ENCODE results near the gene APAF1. TPM values are rescaled to one million over a fixed set of nuclear protein-coding genes. Genes with fewer than 3 reads are reported as not detected.
"Not testable (repeated sequence)": the region's sequence is repeated elsewhere in the genome, so short reads cannot be mapped to it uniquely, and the experiment has no call there.

The APAF1 gene
- polyA plus RNA-seq (2013, experiment 1 of 2) = 31.9 TPM
- polyA plus RNA-seq (2013, experiment 2 of 2) = 29.4 TPM

GRCh38 chr12:98644712-98645571, at the start of gene APAF1, which contains the start of gene IKBIP:
TSS of gene APAF1 (plus strand) at chr12:98645290. CDS start at chr12:98648360, 3,070 bp downstream.
TSS of gene IKBIP (minus strand) at chr12:98644788. CDS start at chr12:98644701, 87 bp downstream.
- Histone ChIP-seq H3K4me3 (ENCODE audit: extremely low read depth, insufficient read depth, low read length, poor library complexity, severe bottlenecking) (peak within 1 kb of the TSS; percentile 98), H3K27ac (ENCODE audit: low read depth, low read length, severe bottlenecking) (peak within 1 kb of the TSS; percentile 97), H3K36me3 (ENCODE audit: control insufficient read depth, insufficient read depth, low read length) (peaks cover 45% of the 10 kb centered on the region), H3K9me3 (ENCODE audit: control insufficient read depth, low read length) (no peaks in the 10 kb centered on the region), H3K4me1 (ENCODE audit: control insufficient read depth, insufficient read depth, low read length, poor library complexity, severe bottlenecking) (peaks cover 8% of the 10 kb centered on the region)
- WGBS, 2 experiments (ENCODE audit: insufficient coverage in 2 of 2) = 0 to 1% methylated on average over 29 to 76 of the region's 91 CpGs

- not testable (repeated sequence) for H3K9me3 ChIP-seq (ENCODE audit: control insufficient read depth, low read length); H3K4me1 ChIP-seq (ENCODE audit: control insufficient read depth, insufficient read depth, low read length, poor library complexity, severe bottlenecking); H3K27ac ChIP-seq (ENCODE audit: low read depth, low read length, severe bottlenecking); H3K4me3 ChIP-seq (ENCODE audit: extremely low read depth, insufficient read depth, low read length, poor library complexity, severe bottlenecking)
- WGBS, 2 experiments (ENCODE audit: insufficient coverage in 2 of 2) = no CpG with 5 or more reads among the region's 5 CpGs
- peaks cover 72% of the 10 kb centered on the region for H3K36me3 ChIP-seq (ENCODE audit: control insufficient read depth, insufficient read depth, low read length)
Measured at GRCh38 chr12:98597313-98597712, 47.8 kb upstream of the APAF1 start.

- 90 to 92% methylated on average over 5 to 8 of the region's 8 CpGs for WGBS, 2 experiments (ENCODE audit: insufficient coverage in 2 of 2)
- H3K36me3 ChIP-seq (ENCODE audit: control insufficient read depth, insufficient read depth, low read length) = peaks cover 76% of the 10 kb centered on the region
Measured at GRCh38 chr12:98601924-98602323, 43.2 kb upstream of the APAF1 start.

GRCh38 chr12:98606359-98606988, 38.6 kb upstream of the APAF1 start:
- Histone ChIP-seq H3K4me3 (ENCODE audit: extremely low read depth, insufficient read depth, low read length, poor library complexity, severe bottlenecking) (no peak overlapping the region), H3K9me3 (ENCODE audit: control insufficient read depth, low read length) (no peaks in the 10 kb centered on the region), H3K36me3 (ENCODE audit: control insufficient read depth, insufficient read depth, low read length) (peaks cover 30% of the 10 kb centered on the region), H3K4me1 (ENCODE audit: control insufficient read depth, insufficient read depth, low read length, poor library complexity, severe bottlenecking) (no peaks in the 10 kb centered on the region), H3K27ac (ENCODE audit: low read depth, low read length, severe bottlenecking) (no peak overlapping the region)
- WGBS, 2 experiments (ENCODE audit: insufficient coverage in 2 of 2) = no CpG with 5 or more reads among the region's 2 CpGs

More at GRCh38 chr12:98601924-98602323, 43.2 kb upstream of the APAF1 start:
- Histone ChIP-seq H3K4me1 (ENCODE audit: control insufficient read depth, insufficient read depth, low read length, poor library complexity, severe bottlenecking) (no peaks in the 10 kb centered on the region), H3K4me3 (ENCODE audit: extremely low read depth, insufficient read depth, low read length, poor library complexity, severe bottlenecking) (no peak overlapping the region), H3K9me3 (ENCODE audit: control insufficient read depth, low read length) (no peaks in the 10 kb centered on the region), H3K27ac (ENCODE audit: low read depth, low read length, severe bottlenecking) (no peak overlapping the region)

GRCh38 chr12:98610596-98610995, 34.5 kb upstream of the APAF1 start:
- Histone ChIP-seq H3K36me3 (ENCODE audit: control insufficient read depth, insufficient read depth, low read length) (no peaks in the 10 kb centered on the region), H3K9me3 (ENCODE audit: control insufficient read depth, low read length) (no peaks in the 10 kb centered on the region), H3K27ac (ENCODE audit: low read depth, low read length, severe bottlenecking) (no peak overlapping the region), H3K4me3 (ENCODE audit: extremely low read depth, insufficient read depth, low read length, poor library complexity, severe bottlenecking) (no peak overlapping the region), H3K4me1 (ENCODE audit: control insufficient read depth, insufficient read depth, low read length, poor library complexity, severe bottlenecking) (no peaks in the 10 kb centered on the region)
- WGBS, 2 experiments (ENCODE audit: insufficient coverage in 2 of 2) = no CpG with 5 or more reads among the region's 2 CpGs

- H3K4me1 ChIP-seq (ENCODE audit: control insufficient read depth, insufficient read depth, low read length, poor library complexity, severe bottlenecking) = no peaks in the 10 kb centered on the region
- WGBS, 2 experiments (ENCODE audit: insufficient coverage in 2 of 2) = 86% methylated on average over 2 to 3 of the region's 5 CpGs
- no peak overlapping the region for H3K4me3 ChIP-seq (ENCODE audit: extremely low read depth, insufficient read depth, low read length, poor library complexity, severe bottlenecking)
- no peak overlapping the region for H3K27ac ChIP-seq (ENCODE audit: low read depth, low read length, severe bottlenecking)
- no peaks in the 10 kb centered on the region for H3K36me3 ChIP-seq (ENCODE audit: control insufficient read depth, insufficient read depth, low read length)
- H3K9me3 ChIP-seq (ENCODE audit: control insufficient read depth, low read length) = no peaks in the 10 kb centered on the region
Measured at GRCh38 chr12:98612696-98613334, 32.3 kb upstream of the APAF1 start.

GRCh38 chr12:98618952-98619351, 26.1 kb upstream of the APAF1 start:
- WGBS, 2 experiments (ENCODE audit: insufficient coverage in 2 of 2) = 100% methylated on average over 2 of the region's 4 CpGs
- H3K9me3 ChIP-seq (ENCODE audit: control insufficient read depth, low read length) = no peaks in the 10 kb centered on the region
- H3K27ac ChIP-seq (ENCODE audit: low read depth, low read length, severe bottlenecking) = no peak overlapping the region
- H3K36me3 ChIP-seq (ENCODE audit: control insufficient read depth, insufficient read depth, low read length) = no peaks in the 10 kb centered on the region
- H3K4me3 ChIP-seq (ENCODE audit: extremely low read depth, insufficient read depth, low read length, poor library complexity, severe bottlenecking) = no peak overlapping the region
- no peaks in the 10 kb centered on the region for H3K4me1 ChIP-seq (ENCODE audit: control insufficient read depth, insufficient read depth, low read length, poor library complexity, severe bottlenecking)

GRCh38 chr12:98635657-98636323, 9.3 kb upstream of the APAF1 start:
- H3K27ac ChIP-seq (ENCODE audit: low read depth, low read length, severe bottlenecking) = peak overlapping the region; percentile 6
- H3K9me3 ChIP-seq (ENCODE audit: control insufficient read depth, low read length) = no peaks in the 10 kb centered on the region
- H3K4me3 ChIP-seq (ENCODE audit: extremely low read depth, insufficient read depth, low read length, poor library complexity, severe bottlenecking) = no peak overlapping the region
- H3K4me1 ChIP-seq (ENCODE audit: control insufficient read depth, insufficient read depth, low read length, poor library complexity, severe bottlenecking) = peaks cover 12% of the 10 kb centered on the region
- peaks cover 73% of the 10 kb centered on the region for H3K36me3 ChIP-seq (ENCODE audit: control insufficient read depth, insufficient read depth, low read length)
- WGBS, 2 experiments (ENCODE audit: insufficient coverage in 2 of 2) = 95 to 96% methylated on average over 3 of the region's 4 CpGs

GRCh38 chr12:98637068-98637467, 8.0 kb upstream of the APAF1 start:
- no CpG with 5 or more reads among the region's 2 CpGs for WGBS, 2 experiments (ENCODE audit: insufficient coverage in 2 of 2)
- peaks cover 12% of the 10 kb centered on the region for H3K4me1 ChIP-seq (ENCODE audit: control insufficient read depth, insufficient read depth, low read length, poor library complexity, severe bottlenecking)
- no peak overlapping the region for H3K4me3 ChIP-seq (ENCODE audit: extremely low read depth, insufficient read depth, low read length, poor library complexity, severe bottlenecking)
- H3K9me3 ChIP-seq (ENCODE audit: control insufficient read depth, low read length) = no peaks in the 10 kb centered on the region
- no peak overlapping the region for H3K27ac ChIP-seq (ENCODE audit: low read depth, low read length, severe bottlenecking)
- H3K36me3 ChIP-seq (ENCODE audit: control insufficient read depth, insufficient read depth, low read length) = peaks cover 73% of the 10 kb centered on the region

- H3K9me3 ChIP-seq (ENCODE audit: control insufficient read depth, low read length) = no peaks in the 10 kb centered on the region
- 100% methylated on average over 1 to 2 of the region's 2 CpGs for WGBS, 2 experiments (ENCODE audit: insufficient coverage in 2 of 2)
- H3K4me3 ChIP-seq (ENCODE audit: extremely low read depth, insufficient read depth, low read length, poor library complexity, severe bottlenecking) = no peak overlapping the region
- no peak overlapping the region for H3K27ac ChIP-seq (ENCODE audit: low read depth, low read length, severe bottlenecking)
- H3K4me1 ChIP-seq (ENCODE audit: control insufficient read depth, insufficient read depth, low read length, poor library complexity, severe bottlenecking) = peaks cover 18% of the 10 kb centered on the region
- H3K36me3 ChIP-seq (ENCODE audit: control insufficient read depth, insufficient read depth, low read length) = peaks cover 69% of the 10 kb centered on the region
Measured at GRCh38 chr12:98638009-98638408, 7.1 kb upstream of the APAF1 start.
